Epithelial cell of proximal tubule (primary cell): ENCODE measurements around the gene SOX11. TPM values are rescaled to one million over a fixed set of nuclear protein-coding genes. Genes with fewer than 3 reads are reported as not detected.
A peak's percentile ranks its signal among the peaks of the same experiment; 100 is the strongest.
"Not testable (repeated sequence)": the region's sequence is repeated elsewhere in the genome, so short reads cannot be mapped to it uniquely, and the experiment has no call there.

ENCODE experiments used
- DNase-seq: peaks from one replicate; pipeline ENCODE4 v3.0.0-alpha.2; 2011; ENCODE audit warnings: low read depth
- H3K4me3 ChIP-seq: 2 replicates; pipeline ENCODE4 v1.5.1; 2011; ENCODE audit warnings: low read depth, mild to moderate bottlenecking, low read length
- total RNA-seq: library from RNA; depleted of rRNA; stranded (reverse); fragments of >200 nt; gene quantifications from 2 replicates; pipeline ENCODE4 v1.2.3, GENCODE V29; 2015
- TF ChIP-seq, protein P1 (sequence below): conservative IDR thresholded peaks from 2 replicates; pipeline ENCODE4 v1.5.1; 2012; ENCODE audit warnings: low read depth, mild to moderate bottlenecking, low read length

SOX11 gene
- total RNA-seq = 10.1 and 17.1 TPM in 2 replicates

GRCh38 chr2:5691985-5692529 lies at the start of gene SOX11:
SOX11 (plus strand) TSS chr2:5692384; CDS start chr2:5692722, 338 bp downstream.
- no peak for DNase-seq
- H3K4me3 ChIP-seq = peak within 1 kb of the TSS; percentile 8
- TF ChIP-seq, protein P1, sequence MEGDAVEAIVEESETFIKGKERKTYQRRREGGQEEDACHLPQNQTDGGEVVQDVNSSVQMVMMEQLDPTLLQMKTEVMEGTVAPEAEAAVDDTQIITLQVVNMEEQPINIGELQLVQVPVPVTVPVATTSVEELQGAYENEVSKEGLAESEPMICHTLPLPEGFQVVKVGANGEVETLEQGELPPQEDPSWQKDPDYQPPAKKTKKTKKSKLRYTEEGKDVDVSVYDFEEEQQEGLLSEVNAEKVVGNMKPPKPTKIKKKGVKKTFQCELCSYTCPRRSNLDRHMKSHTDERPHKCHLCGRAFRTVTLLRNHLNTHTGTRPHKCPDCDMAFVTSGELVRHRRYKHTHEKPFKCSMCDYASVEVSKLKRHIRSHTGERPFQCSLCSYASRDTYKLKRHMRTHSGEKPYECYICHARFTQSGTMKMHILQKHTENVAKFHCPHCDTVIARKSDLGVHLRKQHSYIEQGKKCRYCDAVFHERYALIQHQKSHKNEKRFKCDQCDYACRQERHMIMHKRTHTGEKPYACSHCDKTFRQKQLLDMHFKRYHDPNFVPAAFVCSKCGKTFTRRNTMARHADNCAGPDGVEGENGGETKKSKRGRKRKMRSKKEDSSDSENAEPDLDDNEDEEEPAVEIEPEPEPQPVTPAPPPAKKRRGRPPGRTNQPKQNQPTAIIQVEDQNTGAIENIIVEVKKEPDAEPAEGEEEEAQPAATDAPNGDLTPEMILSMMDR = no peak

DNA sequence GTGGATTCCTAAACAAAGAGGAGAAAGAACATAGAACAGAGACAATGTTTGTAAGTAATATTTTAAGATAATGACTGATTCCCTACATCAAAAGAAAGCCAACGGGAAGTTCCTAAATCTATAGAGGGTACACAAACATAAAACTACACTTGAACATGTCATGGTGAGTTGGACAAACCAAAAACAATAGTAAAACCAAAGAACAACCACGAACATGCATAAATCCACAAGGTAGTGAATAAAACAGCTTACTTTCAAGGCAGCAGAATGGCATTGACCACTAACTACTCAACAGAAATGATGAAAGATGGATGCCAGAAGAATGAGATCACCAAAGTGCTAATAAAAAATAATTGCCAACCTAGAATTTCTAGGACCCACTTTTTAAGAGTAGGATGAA lies 39.5 kb upstream of the SOX11 start:
- not testable (repeated sequence) for H3K4me3 ChIP-seq, DNase-seq

GRCh38 chr2:5653756-5654155 lies 38.4 kb upstream of the SOX11 start:
- not testable (repeated sequence) for H3K4me3 ChIP-seq, DNase-seq

DNA sequence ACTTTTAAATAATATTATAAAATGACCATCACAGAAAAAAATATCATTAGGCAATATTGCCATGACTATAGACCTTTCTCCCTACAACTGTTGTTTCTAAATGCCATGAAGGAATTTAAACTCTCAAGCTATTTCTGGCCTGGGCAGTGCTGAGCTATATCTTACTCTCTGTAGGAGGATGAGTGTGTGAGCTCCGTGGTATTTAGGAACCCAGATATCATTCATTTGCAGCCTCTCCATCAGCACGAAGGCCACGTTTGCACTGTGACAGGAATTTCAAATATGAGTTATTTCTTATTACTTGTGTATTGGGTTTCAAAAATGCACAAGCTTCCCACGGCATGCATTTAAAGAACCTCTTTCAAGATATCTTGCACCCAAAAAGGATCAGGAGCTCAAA lies 35.0 kb upstream of the SOX11 start:
- TF ChIP-seq, protein P1 = no peak
- no peak overlapping the region for H3K4me3 ChIP-seq
- DNase-seq = no peak

DNA sequence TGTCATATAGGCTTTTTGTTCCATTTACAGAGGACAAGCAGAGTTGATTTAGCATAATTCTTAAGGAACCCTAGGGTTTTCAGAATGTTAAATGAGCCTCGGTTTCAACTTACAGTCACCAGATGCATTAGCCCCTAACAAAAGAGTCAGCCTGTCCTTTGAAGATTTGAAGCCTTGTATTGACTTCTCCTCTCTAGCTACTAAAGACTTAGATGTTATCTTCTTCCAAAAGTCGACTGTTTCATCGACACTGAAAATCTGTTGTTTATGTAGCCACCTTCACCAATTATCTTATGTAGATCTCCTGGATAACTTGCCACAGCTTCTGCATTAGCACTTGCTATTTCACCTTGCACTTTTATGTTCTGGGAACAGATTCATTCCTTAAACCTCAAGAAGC lies 31.6 kb upstream of the SOX11 start:
- TF ChIP-seq, protein P1 = no peak

GRCh38 chr2:5661362-5661761 lies 30.8 kb upstream of the SOX11 start:
- TF ChIP-seq, protein P1 = no peak
- DNase-seq = no peak

More for the DNA sequence above, 31.6 kb upstream of the SOX11 start:
- DNase-seq = no peak
- no peak overlapping the region for H3K4me3 ChIP-seq

GRCh38 chr2:5664278-5664681 lies 27.9 kb upstream of the SOX11 start:
- H3K4me3 ChIP-seq = no peak overlapping the region
- TF ChIP-seq, protein P1 = no peak
- no peak for DNase-seq

More at GRCh38 chr2:5661362-5661761, 30.8 kb upstream of the SOX11 start:
- no peak overlapping the region for H3K4me3 ChIP-seq

GRCh38 chr2:5665066-5665465 lies 27.1 kb upstream of the SOX11 start:
- TF ChIP-seq, protein P1 = no peak
- H3K4me3 ChIP-seq = no peak overlapping the region
- DNase-seq = no peak
